ENCODE results near the gene TFPT.

The TFPT gene

GRCh38 chr19:54149021-54149812 is 33.8 kb upstream of the TFPT start:
- DNase-seq (ENCODE audit: low read depth) = no peak

GRCh38 chr19:54148158-54148557 is 32.7 kb upstream of the TFPT start:
- no peak for DNase-seq (ENCODE audit: low read depth)

GRCh38 chr19:54147676-54148075 is 32.2 kb upstream of the TFPT start:
- DNase-seq (ENCODE audit: low read depth) = no peak

GRCh38 chr19:54145541-54146158 is 30.2 kb upstream of the TFPT start:
- no peak for DNase-seq (ENCODE audit: low read depth)

- DNase-seq (ENCODE audit: low read depth) = no peak
Measured at GRCh38 chr19:54142166-54142780, 26.8 kb upstream of the TFPT start.

- no peak for DNase-seq (ENCODE audit: low read depth)
Measured at GRCh38 chr19:54141356-54141755, 25.9 kb upstream of the TFPT start.

GRCh38 chr19:54138489-54139256 is 23.2 kb upstream of the TFPT start:
- no peak for DNase-seq (ENCODE audit: low read depth)

- DNase-seq (ENCODE audit: low read depth) = no peak
Measured at GRCh38 chr19:54137699-54138488, 22.4 kb upstream of the TFPT start, which contains the start of gene CNOT3. TSS of gene CNOT3 (plus strand) at chr19:54137762. CDS start at chr19:54142979, 5,217 bp downstream.

GRCh38 chr19:54136864-54137698 is 21.6 kb upstream of the TFPT start:
- DNase-seq (ENCODE audit: low read depth) = peak; percentile 100

- DNase-seq (ENCODE audit: low read depth) = no peak
Measured at GRCh38 chr19:54136086-54136863, 20.8 kb upstream of the TFPT start.

- no peak for DNase-seq (ENCODE audit: low read depth)
Measured at GRCh38 chr19:54133957-54134590, 18.6 kb upstream of the TFPT start.

- DNase-seq (ENCODE audit: low read depth) = peak; percentile 38
Measured at GRCh38 chr19:54133312-54133956, 18.0 kb upstream of the TFPT start.

GRCh38 chr19:54129617-54129996 is 14.2 kb upstream of the TFPT start:
- DNase-seq (ENCODE audit: low read depth) = no peak

- no peak for DNase-seq (ENCODE audit: low read depth)
Measured at GRCh38 chr19:54128796-54129616, 13.5 kb upstream of the TFPT start.

- DNase-seq (ENCODE audit: low read depth) = no peak
Measured at GRCh38 chr19:54128441-54128725, 12.9 kb upstream of the TFPT start.

GRCh38 chr19:54127688-54128440 is 12.4 kb upstream of the TFPT start:
- no peak for DNase-seq (ENCODE audit: low read depth)

GRCh38 chr19:54125713-54126112 is 10.3 kb upstream of the TFPT start:
- DNase-seq (ENCODE audit: low read depth) = no peak

Measured in CMK (cell line).